HEK293T (cell line): Measurements from ENCODE around the gene CRADD.

Experiments
- CTCF ChIA-PET: fragments of 350-600 bp; formaldehyde crosslinking; extraction: SDS; loops from one replicate; lab custom pipeline; 2021; ENCODE audit warnings: antibody characterized with exemption, inconsistent platforms; lab: Yijun Ruan, JAX
- POLR2A ChIA-PET: fragments of 350-600 bp; formaldehyde crosslinking; extraction: SDS; loops from one replicate; lab custom pipeline; 2020; ENCODE audit warnings: antibody characterized with exemption, inconsistent platforms; lab: Yijun Ruan, JAX
- DNase-seq: peaks from one replicate; pipeline ENCODE4 v3.0.0; 2012; ENCODE audit warnings: mixed read lengths; ENCODE audit errors: extremely low spot score
- ARNT ChIP-seq: fragments of 450-650 bp; IDR thresholded peaks from 2 replicates; pipeline ENCODE4 v1.6.1; 2017; ENCODE audit warnings: mild to moderate bottlenecking
- BHLHE40 ChIP-seq: fragments of 450-650 bp; IDR thresholded peaks from 2 replicates; pipeline ENCODE4 v1.6.1; 2016; ENCODE audit warnings: mild to moderate bottlenecking, moderate library complexity, borderline replicate concordance
- CTBP1 ChIP-seq: fragments of 450-650 bp; IDR thresholded peaks from 2 replicates; pipeline ENCODE4 v1.6.1; 2016; ENCODE audit warnings: borderline replicate concordance
- ELF4 ChIP-seq: fragments of 450-650 bp; IDR thresholded peaks from 2 replicates; pipeline ENCODE4 v1.6.1; 2017; ENCODE audit warnings: antibody characterized with exemption
- FOXA1 ChIP-seq: fragments of 450-650 bp; IDR thresholded peaks from 2 replicates; pipeline ENCODE4 v1.6.1; 2016; ENCODE audit warnings: mild to moderate bottlenecking
- FOXK2 ChIP-seq: fragments of 450-650 bp; IDR thresholded peaks from 2 replicates; pipeline ENCODE4 v1.6.1; 2016; ENCODE audit warnings: mild to moderate bottlenecking
- FOXM1 ChIP-seq: fragments of 450-650 bp; IDR thresholded peaks from 2 replicates; pipeline ENCODE4 v1.6.1; 2017; ENCODE audit warnings: mild to moderate bottlenecking, borderline replicate concordance
- HDGF ChIP-seq: fragments of 450-650 bp; IDR thresholded peaks from 2 replicates; pipeline ENCODE4 v1.6.1; 2017; ENCODE audit warnings: antibody characterized with exemption, borderline replicate concordance
- L3MBTL2 ChIP-seq: fragments of 450-650 bp; conservative IDR thresholded peaks from 2 replicates; pipeline ENCODE4 v1.6.1; 2016; ENCODE audit warnings: mild to moderate bottlenecking
- LEF1 ChIP-seq: fragments of 450-650 bp; IDR thresholded peaks from 2 replicates; pipeline ENCODE4 v1.6.1; 2017; ENCODE audit warnings: mild to moderate bottlenecking, borderline replicate concordance
- NFRKB ChIP-seq: fragments of 450-650 bp; IDR thresholded peaks from 2 replicates; pipeline ENCODE4 v1.6.1; 2016; ENCODE audit warnings: mild to moderate bottlenecking, moderate library complexity
- PKNOX1 ChIP-seq: fragments of 450-650 bp; IDR thresholded peaks from 2 replicates; pipeline ENCODE4 v1.6.1; 2016
- SP1 ChIP-seq: fragments of 450-650 bp; IDR thresholded peaks from 2 replicates; pipeline ENCODE4 v1.6.1; 2017
- SUZ12 ChIP-seq: fragments of 450-650 bp; IDR thresholded peaks from 2 replicates; pipeline ENCODE4 v1.6.1; 2016; ENCODE audit warnings: mild to moderate bottlenecking
- TARDBP ChIP-seq: fragments of 450-650 bp; IDR thresholded peaks from 2 replicates; pipeline ENCODE4 v1.6.1; 2016
- ZNF384 ChIP-seq: fragments of 450-650 bp; IDR thresholded peaks from 2 replicates; pipeline ENCODE4 v1.6.1; 2016

The CRADD gene

GRCh38 chr12:93743229-93743998 lies 66.2 kb downstream of the CRADD start:
- CTCF ChIA-PET = no interaction called here
- DNase-seq = no peak
- TF ChIP-seq PKNOX1 (no peak), FOXK2 (no peak), LEF1 (no peak), SP1 (no peak)
- POLR2A ChIA-PET = no interaction called here

- ChIA-PET POLR2A (interaction anchor here (1.0 kb wide), 1 partner anchor 172 kb away, joined by 3 read pairs; the partner anchor contains the start of gene SOCS2), CTCF (no interaction called here)
- no peak for DNase-seq
- TF ChIP-seq FOXM1 = no peak
- no peak for TF ChIP-seq LEF1
- no peak for TF ChIP-seq SUZ12
- no peak for TF ChIP-seq ELF4
- no peak for TF ChIP-seq HDGF
- TF ChIP-seq FOXA1 = no peak
- TF ChIP-seq NFRKB = no peak
- no peak for TF ChIP-seq FOXK2
- no peak for TF ChIP-seq L3MBTL2
These were observed 67.0 kb downstream of the CRADD start for GRCh38 chr12:93743999-93744689.

- no peak for TF ChIP-seq L3MBTL2
- TF ChIP-seq FOXK2 = no peak
- TF ChIP-seq BHLHE40 = no peak
- ChIA-PET CTCF (no interaction called here), POLR2A (interaction anchor here (1.0 kb wide), 1 partner anchor 173 kb away, joined by 3 read pairs; the partner anchor contains the start of gene SOCS2)
- no peak for DNase-seq
These were observed 68.1 kb downstream of the CRADD start for GRCh38 chr12:93745286-93745685.

GRCh38 chr12:93746572-93747168 lies 69.5 kb downstream of the CRADD start:
- ChIA-PET CTCF (no interaction called here), POLR2A (no interaction called here)
- no peak for DNase-seq
- TF ChIP-seq L3MBTL2 = no peak
- TF ChIP-seq SP1 = no peak
- TF ChIP-seq BHLHE40 = no peak
- no peak for TF ChIP-seq FOXK2
- TF ChIP-seq FOXA1 = no peak
- no peak for TF ChIP-seq SUZ12
- no peak for TF ChIP-seq TARDBP
- no peak for TF ChIP-seq PKNOX1
- TF ChIP-seq NFRKB = no peak
- no peak for TF ChIP-seq ARNT
- TF ChIP-seq CTBP1 = no peak
- no peak for TF ChIP-seq ELF4
- no peak for TF ChIP-seq LEF1
- no peak for TF ChIP-seq FOXM1
- TF ChIP-seq ZNF384 = no peak

GRCh38 chr12:93748672-93749383 lies 71.7 kb downstream of the CRADD start:
- DNase-seq = no peak
- ChIA-PET CTCF (interaction anchor here (0.6 kb wide), 1 partner anchor 164 kb away, joined by 3 read pairs; no protein-coding TSS in a partner anchor), POLR2A (no interaction called here)
- no peak for TF ChIP-seq FOXM1

- POLR2A ChIA-PET = no interaction called here
- CTCF ChIA-PET = interaction anchor here (0.6 kb wide), 1 partner anchor 164 kb away, joined by 3 read pairs; no protein-coding TSS in a partner anchor
- TF ChIP-seq CTBP1 (no peak), BHLHE40 (no peak), SUZ12 (no peak), SP1 (no peak)
These were observed 72.3 kb downstream of the CRADD start for GRCh38 chr12:93749515-93749914.

GRCh38 chr12:93750056-93750455 lies 72.9 kb downstream of the CRADD start:
- no peak for DNase-seq
- CTCF ChIA-PET = no interaction called here
- POLR2A ChIA-PET = no interaction called here
- TF ChIP-seq FOXK2 = no peak

More at GRCh38 chr12:93749515-93749914, 72.3 kb downstream of the CRADD start:
- DNase-seq = no peak
